ENCODE results near the gene BCAS3.

Gene BCAS3

GRCh38 chr17:61323003-61323908 is 645.6 kb downstream of the BCAS3 start:
- TF ChIP-seq ZNF8 (CRISPR knock-in tag; IDR thresholded peaks at IDR 0.05) = no peak
- no peak for TF ChIP-seq OSR1 (CRISPR knock-in tag; IDR thresholded peaks at IDR 0.05)
- no peak for TF ChIP-seq ISL1 (CRISPR knock-in tag; IDR thresholded peaks at IDR 0.05)
- TF ChIP-seq GLIS3 (CRISPR knock-in tag; IDR thresholded peaks at IDR 0.05) = no peak
- no peak for TF ChIP-seq ZC3H10 (CRISPR knock-in tag; IDR thresholded peaks at IDR 0.05)
- TF ChIP-seq, protein P1, sequence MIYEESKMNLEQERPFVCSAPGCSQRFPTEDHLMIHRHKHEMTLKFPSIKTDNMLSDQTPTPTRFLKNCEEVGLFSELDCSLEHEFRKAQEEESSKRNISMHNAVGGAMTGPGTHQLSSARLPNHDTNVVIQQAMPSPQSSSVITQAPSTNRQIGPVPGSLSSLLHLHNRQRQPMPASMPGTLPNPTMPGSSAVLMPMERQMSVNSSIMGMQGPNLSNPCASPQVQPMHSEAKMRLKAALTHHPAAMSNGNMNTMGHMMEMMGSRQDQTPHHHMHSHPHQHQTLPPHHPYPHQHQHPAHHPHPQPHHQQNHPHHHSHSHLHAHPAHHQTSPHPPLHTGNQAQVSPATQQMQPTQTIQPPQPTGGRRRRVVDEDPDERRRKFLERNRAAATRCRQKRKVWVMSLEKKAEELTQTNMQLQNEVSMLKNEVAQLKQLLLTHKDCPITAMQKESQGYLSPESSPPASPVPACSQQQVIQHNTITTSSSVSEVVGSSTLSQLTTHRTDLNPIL (CRISPR knock-in tag; IDR thresholded peaks at IDR 0.05; ENCODE audit: low read depth) = no peak
- TF ChIP-seq ZFP3 (CRISPR knock-in tag; IDR thresholded peaks at IDR 0.05) = no peak
- TF ChIP-seq, protein P2, sequence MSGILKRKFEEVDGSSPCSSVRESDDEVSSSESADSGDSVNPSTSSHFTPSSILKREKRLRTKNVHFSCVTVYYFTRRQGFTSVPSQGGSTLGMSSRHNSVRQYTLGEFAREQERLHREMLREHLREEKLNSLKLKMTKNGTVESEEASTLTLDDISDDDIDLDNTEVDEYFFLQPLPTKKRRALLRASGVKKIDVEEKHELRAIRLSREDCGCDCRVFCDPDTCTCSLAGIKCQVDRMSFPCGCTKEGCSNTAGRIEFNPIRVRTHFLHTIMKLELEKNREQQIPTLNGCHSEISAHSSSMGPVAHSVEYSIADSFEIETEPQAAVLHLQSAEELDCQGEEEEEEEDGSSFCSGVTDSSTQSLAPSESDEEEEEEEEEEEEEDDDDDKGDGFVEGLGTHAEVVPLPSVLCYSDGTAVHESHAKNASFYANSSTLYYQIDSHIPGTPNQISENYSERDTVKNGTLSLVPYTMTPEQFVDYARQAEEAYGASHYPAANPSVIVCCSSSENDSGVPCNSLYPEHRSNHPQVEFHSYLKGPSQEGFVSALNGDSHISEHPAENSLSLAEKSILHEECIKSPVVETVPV (CRISPR knock-in tag; IDR thresholded peaks at IDR 0.05) = no peak
- TF ChIP-seq SNAI2 (CRISPR knock-in tag; IDR thresholded peaks at IDR 0.05) = no peak
- TF ChIP-seq, protein P3, sequence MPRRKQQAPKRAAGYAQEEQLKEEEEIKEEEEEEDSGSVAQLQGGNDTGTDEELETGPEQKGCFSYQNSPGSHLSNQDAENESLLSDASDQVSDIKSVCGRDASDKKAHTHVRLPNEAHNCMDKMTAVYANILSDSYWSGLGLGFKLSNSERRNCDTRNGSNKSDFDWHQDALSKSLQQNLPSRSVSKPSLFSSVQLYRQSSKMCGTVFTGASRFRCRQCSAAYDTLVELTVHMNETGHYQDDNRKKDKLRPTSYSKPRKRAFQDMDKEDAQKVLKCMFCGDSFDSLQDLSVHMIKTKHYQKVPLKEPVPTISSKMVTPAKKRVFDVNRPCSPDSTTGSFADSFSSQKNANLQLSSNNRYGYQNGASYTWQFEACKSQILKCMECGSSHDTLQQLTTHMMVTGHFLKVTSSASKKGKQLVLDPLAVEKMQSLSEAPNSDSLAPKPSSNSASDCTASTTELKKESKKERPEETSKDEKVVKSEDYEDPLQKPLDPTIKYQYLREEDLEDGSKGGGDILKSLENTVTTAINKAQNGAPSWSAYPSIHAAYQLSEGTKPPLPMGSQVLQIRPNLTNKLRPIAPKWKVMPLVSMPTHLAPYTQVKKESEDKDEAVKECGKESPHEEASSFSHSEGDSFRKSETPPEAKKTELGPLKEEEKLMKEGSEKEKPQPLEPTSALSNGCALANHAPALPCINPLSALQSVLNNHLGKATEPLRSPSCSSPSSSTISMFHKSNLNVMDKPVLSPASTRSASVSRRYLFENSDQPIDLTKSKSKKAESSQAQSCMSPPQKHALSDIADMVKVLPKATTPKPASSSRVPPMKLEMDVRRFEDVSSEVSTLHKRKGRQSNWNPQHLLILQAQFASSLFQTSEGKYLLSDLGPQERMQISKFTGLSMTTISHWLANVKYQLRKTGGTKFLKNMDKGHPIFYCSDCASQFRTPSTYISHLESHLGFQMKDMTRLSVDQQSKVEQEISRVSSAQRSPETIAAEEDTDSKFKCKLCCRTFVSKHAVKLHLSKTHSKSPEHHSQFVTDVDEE (CRISPR knock-in tag; IDR thresholded peaks at IDR 0.05) = no peak
- TF ChIP-seq POU6F1 (CRISPR knock-in tag; IDR thresholded peaks at IDR 0.05; ENCODE audit: borderline replicate concordance, low read depth) = no peak
- TF ChIP-seq BACH2 (CRISPR knock-in tag; IDR thresholded peaks at IDR 0.05; ENCODE audit: borderline replicate concordance) = no peak
- peak; percentile 4; the same call in 1 of the 3 replicates for ATAC-seq

- ATAC-seq = peak; percentile 4; the same call in 1 of the 3 replicates
- TF ChIP-seq ISL1 (CRISPR knock-in tag; IDR thresholded peaks at IDR 0.05) (0 out of 2 replicates have a peak, but pooled peaks have one; percentile 18), ZNF8 (CRISPR knock-in tag; IDR thresholded peaks at IDR 0.05) (peak; percentile 70), ARNTL (CRISPR knock-in tag; IDR thresholded peaks at IDR 0.05; ENCODE audit: borderline replicate concordance, low read depth) (no peak), TOX (CRISPR knock-in tag; IDR thresholded peaks at IDR 0.05; ENCODE audit: borderline replicate concordance) (no peak), BACH2 (CRISPR knock-in tag; IDR thresholded peaks at IDR 0.05; ENCODE audit: borderline replicate concordance) (no peak), PATZ1 (CRISPR knock-in tag; IDR thresholded peaks at IDR 0.05; ENCODE audit: borderline replicate concordance) (no peak), ZC3H10 (CRISPR knock-in tag; IDR thresholded peaks at IDR 0.05) (no peak), ZFP30 (CRISPR knock-in tag; IDR thresholded peaks at IDR 0.05) (no peak)
Observed at GRCh38 chr17:61323909-61324868, 646.5 kb downstream of the BCAS3 start.

- TF ChIP-seq ZC3H10 (CRISPR knock-in tag; IDR thresholded peaks at IDR 0.05) (no peak), OSR1 (CRISPR knock-in tag; IDR thresholded peaks at IDR 0.05) (no peak), ZFP3 (CRISPR knock-in tag; IDR thresholded peaks at IDR 0.05) (no peak), CSDC2 (CRISPR knock-in tag; IDR thresholded peaks at IDR 0.05) (no peak), PPARA (CRISPR knock-in tag; IDR thresholded peaks at IDR 0.05; ENCODE audit: borderline replicate concordance) (no peak), SNAI2 (CRISPR knock-in tag; IDR thresholded peaks at IDR 0.05) (no peak), ESRRG (CRISPR knock-in tag; IDR thresholded peaks at IDR 0.05) (no peak), ARNTL (CRISPR knock-in tag; IDR thresholded peaks at IDR 0.05; ENCODE audit: borderline replicate concordance, low read depth) (no peak)
- TF ChIP-seq, protein P1 (CRISPR knock-in tag; IDR thresholded peaks at IDR 0.05; ENCODE audit: low read depth) = no peak
- ATAC-seq = no peak; the same call in 1 of the 3 replicates
Observed at GRCh38 chr17:61324950-61325349, 647.3 kb downstream of the BCAS3 start.
